CD4-positive, alpha-beta T cell treated with Interleukin-15 for 4 hours (primary cell): ENCODE data around the gene COL28A1.
"Not testable (repeated sequence)": the region's sequence is repeated elsewhere in the genome, so short reads cannot be mapped to it uniquely, and the experiment has no call there.

ENCODE experiments used
- DNase-seq: peaks from one replicate; pipeline ENCODE4 v3.0.0-alpha.2; 2020; ENCODE audit warnings: low spot score

Gene COL28A1

DNA sequence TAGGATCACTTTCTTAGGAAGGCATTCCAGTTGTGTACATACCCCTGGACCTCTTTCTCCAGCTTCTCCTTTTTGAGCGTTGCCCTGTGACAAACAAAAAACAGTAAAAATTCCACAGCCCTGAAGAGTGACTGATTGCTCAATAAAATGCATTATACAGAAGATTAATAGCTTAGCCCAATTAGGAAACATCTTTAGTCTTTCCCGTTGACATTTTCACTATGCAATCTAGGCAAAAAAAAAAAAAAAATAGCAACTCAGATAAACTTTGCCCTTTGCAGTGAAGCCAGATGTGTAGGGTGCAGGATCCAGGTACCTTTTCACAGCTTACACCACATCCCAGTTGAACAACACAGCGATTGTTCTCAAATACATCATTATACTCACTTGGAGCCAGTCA, 17.9 kb downstream of the COL28A1 start:
- DNase-seq: no peak

DNA sequence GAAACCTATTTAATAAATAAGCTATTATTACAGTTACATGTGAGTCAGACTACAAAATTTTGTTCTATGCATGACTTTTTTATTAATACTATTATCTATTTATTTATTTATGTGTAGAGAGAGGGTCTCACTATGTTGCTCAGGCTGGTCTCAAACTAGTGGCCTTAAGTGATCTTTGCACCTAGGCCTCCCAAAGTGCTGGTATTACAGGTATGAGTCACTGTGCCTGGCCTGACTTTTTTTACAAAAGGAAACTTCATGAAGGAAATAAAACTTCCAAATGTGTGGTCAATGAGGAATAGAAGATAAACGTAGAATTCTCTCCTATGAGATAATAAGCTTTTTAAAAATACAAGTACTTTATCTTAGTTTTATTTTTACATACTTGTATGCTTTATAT, 19.0 kb downstream of the COL28A1 start:
- no peak for DNase-seq

DNA sequence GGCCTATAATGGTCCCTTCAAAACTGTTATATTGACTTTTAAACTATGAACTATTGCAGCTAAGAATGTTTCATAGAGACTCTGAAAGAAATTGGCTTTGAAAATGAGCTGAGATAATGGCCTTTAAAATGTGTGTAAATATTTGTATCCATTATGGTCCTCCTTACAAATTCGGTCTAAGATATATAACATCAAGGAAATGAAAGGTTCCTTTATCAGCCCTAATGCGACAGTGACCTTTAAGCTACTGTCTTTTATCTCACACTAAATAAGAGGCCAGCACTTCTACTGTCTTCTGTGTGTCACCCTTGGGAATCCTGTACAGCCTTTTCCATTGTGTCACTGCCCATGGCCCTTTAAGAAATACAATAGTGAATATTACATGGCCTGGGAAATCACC, 19.5 kb downstream of the COL28A1 start:
- no peak for DNase-seq

DNA sequence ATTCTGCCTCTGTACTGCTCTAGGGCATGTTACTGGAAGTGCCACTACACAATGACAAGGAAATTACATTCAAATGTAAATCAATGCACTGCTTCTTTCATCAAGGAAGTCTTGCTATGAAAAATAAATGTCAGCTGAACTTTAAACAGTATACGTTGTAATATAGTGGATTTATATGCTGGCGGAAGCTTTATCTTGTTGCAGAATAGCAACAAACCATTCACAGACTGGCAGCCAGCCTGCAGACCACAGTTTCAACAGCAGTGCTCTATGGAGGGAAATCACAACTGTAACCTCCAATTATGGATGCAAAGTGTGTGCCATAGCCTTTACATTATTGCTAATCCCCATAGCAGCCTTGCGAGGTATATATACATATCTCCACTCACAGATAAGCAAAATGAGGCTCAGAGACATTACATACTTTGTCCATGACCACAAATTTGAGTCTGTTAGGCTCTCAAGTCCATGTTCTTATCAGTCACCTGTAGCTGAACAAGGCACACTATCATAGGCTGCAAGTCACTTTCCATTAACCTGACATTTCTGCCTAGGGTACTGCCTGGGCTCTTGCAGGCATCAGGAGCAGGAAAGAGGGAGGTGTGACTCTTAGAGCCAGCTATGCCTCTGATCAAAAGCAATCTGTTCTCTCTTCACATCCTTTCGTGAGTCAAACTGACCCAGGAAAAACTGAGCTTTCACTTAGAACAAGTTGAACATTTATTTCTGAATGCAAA, 22.6 kb downstream of the COL28A1 start:
- no peak for DNase-seq

DNA sequence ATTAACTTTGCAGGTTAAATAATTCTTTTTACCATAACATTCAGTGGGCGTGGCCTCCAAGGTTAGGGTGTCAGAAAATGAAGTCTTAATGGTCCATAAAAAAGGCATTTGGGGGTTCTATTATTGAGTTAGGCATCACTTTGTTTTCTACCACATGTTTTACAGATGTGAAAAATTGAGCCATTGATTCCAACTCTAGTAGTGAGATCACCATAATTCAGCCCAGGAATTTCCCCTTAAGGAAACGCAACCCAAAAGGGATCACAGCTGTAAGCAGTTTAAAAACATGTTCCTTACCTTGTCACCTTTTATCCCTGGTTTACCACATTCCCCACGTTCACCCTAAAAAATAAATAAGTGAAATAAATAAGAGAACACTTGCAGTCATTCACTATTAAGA, 24.9 kb downstream of the COL28A1 start:
- no peak for DNase-seq

DNA sequence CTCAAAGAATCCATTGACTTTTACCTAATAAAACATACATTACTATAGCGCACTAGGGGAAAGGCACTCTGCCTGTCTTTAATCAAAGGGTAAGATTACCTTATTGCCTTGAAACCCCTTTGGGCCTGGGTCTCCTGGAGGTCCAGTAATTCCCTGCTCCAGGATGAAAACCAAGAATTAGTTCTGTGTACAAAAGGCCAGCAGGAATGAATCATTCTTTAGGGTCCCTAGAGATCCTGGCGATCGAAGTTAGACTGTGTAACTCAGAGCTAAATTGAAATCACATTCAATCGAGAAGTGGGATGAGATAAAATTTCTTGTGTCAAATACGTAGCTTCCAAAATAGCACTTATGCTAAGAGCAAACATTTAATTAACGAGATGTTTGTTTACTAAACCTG, 29.8 kb downstream of the COL28A1 start:
- no peak for DNase-seq

DNA sequence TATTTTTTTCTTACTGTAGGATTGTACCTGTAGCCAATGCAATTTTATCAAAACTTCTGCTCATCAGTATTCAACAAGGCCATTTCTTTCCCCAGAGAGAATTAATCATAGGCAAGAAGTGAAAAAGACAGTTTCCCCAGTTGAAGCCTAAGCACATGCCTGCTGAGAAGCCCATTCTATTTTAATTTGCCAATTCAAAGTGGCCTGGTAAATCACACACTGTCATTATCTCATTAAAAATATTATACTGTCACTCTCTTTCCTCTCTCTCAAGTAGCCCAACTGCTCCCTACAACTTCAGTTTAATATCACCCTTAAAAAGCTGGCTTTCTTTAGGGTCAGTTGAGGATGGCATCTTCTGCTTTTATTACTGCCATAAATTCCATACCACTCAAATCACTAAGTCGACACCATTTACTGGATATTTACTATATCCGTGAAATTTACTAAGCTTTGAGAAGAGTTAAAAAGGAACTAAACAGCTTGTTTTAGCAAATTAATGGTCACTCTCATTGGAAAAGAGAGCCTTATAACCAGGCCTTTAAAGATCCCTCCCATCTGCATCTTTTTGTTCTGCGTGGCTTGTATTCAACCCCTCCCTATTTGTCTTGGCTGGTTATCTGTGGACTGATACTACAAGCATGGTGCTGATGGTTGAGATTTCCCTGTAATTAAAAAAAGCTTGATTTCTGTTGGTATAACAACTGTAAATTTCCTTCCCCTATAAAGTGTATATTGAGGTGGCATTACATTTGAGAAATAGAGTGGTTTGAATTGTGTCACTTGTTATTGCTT, 30.6 kb downstream of the COL28A1 start:
- no peak for DNase-seq

DNA sequence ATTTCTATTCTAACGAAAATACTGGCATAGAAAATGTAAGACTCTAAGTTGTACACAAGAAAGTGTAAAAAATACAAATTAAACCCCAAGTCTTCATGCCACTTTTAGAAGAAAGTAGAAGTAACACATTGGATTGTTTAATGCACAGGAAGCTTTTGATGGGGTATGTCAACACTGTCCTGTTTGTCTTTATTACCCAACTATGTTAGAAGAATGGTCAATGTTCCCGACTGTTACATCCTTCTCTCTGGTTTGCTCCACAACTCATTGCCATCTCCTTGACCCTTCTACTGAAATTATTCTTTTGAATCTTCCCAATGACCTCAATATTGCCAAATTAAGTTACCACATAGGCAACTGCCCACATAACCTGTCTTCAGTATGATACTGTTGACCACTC, 35.8 kb downstream of the COL28A1 start:
- no peak for DNase-seq

DNA sequence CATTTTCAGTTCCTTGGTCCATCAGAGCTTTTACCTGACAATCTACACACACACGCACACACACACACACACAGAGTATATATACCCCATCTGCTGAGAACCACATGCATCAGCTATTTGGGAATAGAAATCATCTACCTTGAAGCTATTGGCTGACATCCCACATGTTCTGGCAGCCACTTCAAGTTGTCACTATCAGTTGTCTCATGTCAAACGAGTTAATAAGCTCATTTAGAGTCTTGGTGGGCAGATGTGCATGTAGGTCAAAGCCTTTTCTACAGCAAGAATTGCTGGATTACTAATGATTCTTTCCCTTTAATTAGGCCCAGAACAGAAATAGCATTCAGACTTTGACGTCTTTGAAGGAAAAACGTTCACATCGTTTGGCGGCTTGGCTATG, 36.8 kb downstream of the COL28A1 start:
- DNase-seq: no peak

DNA sequence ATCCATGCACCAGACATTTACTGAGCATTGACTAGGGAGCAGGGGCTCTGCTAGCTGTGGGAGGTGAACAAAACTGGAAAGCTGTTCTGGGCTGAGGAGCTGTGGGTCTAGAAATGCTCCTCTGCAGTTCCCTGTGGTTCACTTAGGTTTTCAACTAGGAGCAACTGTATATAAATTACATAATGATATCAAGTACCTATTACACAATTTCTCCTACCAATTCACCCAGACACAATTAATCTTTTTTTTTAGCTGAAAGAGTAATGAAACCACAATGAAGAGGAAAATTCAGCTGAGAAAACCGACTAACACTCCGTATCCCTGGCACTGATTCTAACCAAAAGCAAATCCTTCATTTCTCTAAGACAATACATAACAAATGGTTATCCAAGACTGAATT, 39.4 kb downstream of the COL28A1 start:
- no peak for DNase-seq

DNA sequence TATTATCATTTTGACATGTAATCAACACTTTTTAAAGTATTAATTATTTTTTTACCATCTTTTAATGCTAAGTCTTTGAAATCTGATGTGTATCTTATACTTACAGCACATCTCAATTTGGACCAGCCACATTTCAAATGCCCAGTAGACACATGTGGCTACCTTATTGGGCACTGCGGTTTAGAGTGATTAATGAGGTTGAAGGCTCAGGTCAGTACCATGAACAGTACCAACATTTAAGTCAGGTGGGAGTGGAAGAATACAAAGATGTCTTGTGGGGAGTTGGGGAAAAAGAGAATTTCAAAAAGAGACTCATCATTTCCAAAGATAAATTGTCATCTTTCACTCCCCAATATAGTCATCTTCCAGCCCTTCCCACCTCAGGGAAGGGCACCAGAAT, 40.5 kb downstream of the COL28A1 start:
- DNase-seq: no peak

DNA sequence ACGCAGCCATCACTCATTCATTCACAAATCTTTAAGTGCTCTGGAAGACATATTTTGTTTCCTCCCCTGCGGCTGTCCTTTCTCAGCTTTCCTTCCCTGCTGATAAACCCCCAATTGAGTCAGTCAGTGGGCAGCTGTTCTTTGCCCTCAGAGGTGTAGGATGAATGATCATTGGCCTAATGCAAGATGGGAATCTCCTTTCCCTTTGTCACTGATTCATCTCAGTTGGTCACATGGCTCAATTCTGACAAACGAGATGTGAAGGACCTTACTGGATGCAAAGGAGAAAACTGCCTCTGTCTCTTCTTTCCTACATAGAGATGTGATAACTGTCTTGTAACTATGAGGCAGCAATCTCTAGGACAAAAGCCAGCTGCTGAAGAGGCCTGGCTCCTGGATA, 44.6 kb downstream of the COL28A1 start:
- DNase-seq: no peak

DNA sequence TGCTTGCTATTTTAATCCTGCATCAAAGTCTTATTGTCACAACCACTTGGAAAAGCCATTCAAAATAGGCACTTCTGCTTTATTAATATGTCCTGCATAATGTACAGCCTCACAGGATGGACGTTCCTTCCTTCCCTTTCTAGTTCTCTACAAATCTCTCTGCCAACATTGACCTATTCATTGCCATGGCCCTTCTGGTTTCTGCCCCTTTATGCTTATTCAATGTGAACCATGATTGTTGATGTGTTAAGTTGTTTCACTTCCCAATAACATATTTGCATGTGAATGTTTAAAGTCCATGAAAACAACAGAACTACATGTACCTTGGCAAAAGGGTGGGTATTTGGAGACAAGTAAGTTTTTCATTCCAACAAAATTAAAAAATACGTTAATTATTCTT, 45.7 kb downstream of the COL28A1 start:
- no peak for DNase-seq

DNA sequence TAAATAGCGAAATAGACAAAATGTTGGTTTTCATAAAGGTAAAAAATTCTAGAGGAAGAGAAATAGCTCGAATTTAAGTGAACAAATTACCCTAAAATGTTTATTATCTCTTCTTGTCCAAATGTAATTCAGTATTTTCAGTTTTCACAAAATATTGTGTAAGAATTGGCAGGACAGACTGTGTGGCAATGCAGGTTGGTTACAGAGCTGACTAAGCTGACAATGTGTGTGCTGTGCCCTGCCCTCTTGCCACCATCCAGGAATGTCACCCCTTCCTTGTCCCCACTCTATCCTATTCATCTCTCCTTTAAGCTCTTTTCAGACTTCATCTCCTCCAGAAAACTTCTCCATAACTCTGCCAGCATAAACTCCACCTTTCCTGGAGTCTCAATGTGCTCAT, 46.1 kb downstream of the COL28A1 start:
- DNase-seq: no peak

DNA sequence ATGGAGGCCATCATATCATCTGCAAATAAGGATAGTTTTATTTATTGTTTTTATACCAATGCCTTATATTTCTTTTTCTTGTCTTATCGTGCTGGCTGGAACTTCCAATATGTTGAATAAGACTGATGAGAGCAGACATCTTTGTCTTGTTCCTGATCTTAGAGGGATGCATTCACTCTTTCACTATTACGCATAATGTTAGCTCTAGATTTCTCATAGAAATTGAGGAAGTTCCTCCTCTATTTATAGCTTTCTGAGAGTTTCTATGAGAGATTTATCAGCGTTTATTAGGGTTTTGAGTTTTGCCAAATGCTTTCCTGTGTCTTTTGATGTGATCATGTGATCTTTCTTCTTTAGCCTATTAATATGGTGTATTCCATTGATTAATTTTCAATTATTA, 49.3 kb downstream of the COL28A1 start:
- DNase-seq: no peak

DNA sequence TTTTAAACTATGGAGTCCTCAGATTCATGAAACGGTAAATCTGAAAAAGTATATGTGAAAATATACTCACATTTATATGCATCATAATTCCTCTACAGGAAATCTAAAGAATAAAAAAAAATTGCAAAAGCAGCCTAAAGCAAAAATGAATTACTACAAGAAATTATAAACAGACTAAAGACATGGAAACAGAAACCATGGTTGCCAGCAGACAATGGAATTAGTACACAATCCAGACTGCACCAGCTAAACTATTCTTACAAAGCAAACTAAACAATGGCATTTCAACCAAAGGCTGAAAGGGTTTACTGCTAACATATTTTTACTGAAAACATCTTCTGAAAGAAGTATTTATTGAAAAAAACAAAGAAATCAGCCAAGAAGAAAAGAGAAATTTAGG, 51.6 kb downstream of the COL28A1 start:
- DNase-seq: no peak

DNA sequence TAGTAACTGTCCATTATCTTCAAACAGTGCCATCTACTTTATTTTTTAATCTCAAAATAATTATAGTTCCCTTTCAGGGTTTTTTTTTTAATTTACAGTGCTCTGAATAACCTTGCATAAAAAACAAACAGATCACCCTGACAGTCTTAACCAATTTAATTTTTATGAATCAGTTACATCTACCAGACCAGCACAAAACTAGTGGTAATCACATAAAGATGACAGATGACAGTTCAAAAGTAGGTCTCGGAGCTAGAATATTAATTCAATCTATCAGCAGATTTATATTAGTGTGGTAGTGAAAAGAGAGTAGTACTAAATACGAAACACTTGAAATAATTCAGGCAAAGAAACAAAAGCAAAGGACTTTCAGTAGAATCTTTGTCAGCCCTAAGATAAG, 53.9 kb downstream of the COL28A1 start:
- no peak for DNase-seq

DNA sequence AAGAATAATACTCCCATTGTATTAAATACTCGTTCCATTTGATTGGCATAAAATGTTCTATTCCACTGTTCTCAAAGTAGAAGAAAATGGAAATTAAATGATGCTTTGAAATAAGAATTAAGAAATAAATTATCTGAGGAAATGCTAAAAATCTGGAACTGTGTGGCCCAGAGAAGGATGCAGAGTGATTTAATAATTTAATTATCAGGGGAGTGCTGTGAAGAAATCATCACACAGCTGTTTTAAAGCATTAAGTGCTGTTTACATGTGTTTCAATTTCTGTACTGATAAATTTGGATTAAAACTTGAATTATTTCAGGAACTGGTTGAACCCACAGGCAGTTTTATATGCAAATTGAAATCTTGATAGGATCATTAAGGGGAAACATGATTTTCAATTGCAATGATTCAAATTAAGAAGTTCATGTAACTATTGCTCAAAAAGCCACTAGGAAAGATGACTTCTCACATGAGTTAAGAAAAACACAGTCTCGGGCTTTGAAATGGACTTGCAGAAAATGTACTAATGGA, 56.3 kb downstream of the COL28A1 start:
- DNase-seq: no peak

DNA sequence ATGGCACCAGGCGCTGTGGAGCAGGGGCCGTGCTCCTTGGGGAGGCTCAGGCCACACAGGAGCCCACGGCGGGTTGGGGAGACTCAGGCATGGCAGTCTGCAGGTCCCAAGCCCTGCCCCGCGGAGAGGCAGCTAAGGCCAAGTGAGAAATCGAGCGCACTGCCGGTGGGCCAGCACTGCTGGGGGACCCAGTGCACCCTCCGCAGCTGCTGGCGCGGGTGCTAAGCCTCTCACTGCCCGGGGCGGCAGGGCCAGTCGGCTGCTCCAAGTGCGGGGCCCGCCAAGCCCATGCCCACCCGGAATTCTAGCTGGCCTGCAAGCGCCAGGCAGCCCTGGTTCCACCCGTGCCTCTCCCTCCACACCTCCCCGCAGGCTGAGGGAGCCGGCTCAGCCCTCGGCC, 57.1 kb downstream of the COL28A1 start:
- DNase-seq: no peak

DNA sequence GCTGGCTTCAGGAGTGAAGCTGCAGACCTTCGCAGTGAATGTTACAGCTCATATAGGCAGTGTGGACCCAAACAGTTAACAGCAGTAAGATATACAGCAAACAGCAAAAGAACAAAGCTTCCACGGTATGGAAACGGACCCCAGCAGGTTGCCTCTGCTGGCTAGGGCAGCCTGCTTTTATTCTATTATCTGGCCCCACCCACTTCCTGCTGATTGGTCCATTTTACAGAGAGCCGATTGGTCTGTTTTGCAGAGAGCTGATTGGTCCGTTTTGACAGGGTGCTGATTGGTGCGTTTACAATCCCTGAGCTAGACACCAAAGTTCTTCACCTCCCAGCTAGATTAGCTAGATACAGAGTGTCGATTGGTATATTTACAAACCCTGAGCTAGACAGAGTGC, 58.0 kb downstream of the COL28A1 start:
- DNase-seq: not testable (repeated sequence)

DNA sequence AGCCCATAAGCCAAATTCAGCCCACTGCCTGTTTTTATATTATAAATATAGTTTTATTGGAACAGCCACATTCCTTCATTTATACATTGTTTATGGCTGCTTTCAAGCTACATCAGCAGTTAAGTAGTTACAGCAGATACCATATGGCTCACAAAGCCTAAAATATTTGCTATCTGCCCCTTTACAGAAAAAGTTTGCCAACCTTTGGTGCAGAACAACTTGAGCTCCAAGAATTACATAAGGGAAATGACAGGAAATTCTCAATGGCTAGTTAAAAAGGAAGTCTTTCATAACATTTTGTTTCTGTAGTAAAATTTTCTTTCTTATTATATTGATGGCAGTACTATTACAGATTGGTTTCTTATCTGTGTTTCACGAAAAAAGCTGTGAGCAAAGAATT, 59.3 kb downstream of the COL28A1 start:
- no peak for DNase-seq

DNA sequence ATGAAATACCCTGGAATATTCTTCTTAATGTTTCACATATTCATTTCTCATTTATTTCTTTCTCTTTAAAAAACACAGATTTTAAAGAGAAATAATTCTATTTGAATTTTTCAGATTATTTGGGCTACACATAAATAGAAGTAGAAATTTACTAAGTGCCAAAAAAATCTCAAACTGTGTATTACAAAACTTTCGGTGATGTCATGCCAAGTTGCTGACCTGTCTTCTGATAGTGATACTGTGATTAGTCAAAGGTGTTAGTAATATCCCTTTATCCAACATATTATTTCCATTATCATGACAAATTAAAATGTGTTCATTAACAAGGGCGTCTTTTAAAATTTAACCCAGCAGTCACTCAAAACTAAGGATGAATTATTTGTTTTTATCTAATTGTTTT, 60.1 kb downstream of the COL28A1 start:
- no peak for DNase-seq

DNA sequence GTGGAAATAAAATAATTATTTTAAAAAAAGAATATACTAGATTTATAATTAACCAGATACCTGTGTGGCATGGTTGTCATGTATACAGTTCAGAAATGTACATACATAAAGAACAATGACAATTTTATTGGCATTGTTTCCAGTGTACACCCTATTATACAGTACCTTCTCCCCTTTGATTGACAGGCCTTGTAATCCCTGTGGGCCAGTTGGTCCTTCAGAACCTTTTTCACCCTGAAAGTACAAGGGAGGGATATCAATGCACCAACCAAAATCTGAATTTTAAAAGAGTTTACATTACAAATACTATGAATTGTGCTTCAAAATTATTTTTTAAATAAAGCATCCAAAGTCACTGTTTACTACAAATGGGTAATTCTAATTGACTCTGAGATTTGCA, 61.2 kb downstream of the COL28A1 start:
- no peak for DNase-seq
